A549 (cell line): ENCODE measurements around the gene NAV2. TPM values are rescaled to one million over a fixed set of nuclear protein-coding genes. Genes with fewer than 3 reads are reported as not detected.

Source experiments
- ATAC-seq, 2 experiments: fragments of 200-7000 bp in 1 of 2; fragments of >200 bp in 1 of 2; cut with Nextera tagmentation in 1 of 2; cut with Tn5 transposase in 1 of 2; 3 replicates each; pipeline versions ENCODE4 v1.8.0 to v1.9.1; 2018 to 2020; ENCODE audit warnings: mild to moderate bottlenecking in 1 of 2, moderate library complexity in 1 of 2
- CTCF ChIA-PET: fragments of 300-600 bp; sonication (Branson Sonifier 250); formaldehyde crosslinking; extraction: SDS; loops from one replicate; lab custom pipeline; 2021; ENCODE audit warnings: antibody characterized with exemption, inconsistent platforms; lab: Yijun Ruan, JAX
- POLR2A ChIA-PET: fragments of 350-600 bp; formaldehyde crosslinking; extraction: SDS; loops from one replicate; lab custom pipeline; 2021; ENCODE audit warnings: antibody characterized with exemption, inconsistent platforms; lab: Yijun Ruan, JAX
- DNase-seq, 2 experiments: peaks; one replicate each; pipeline versions ENCODE4 v3.0.0 to v3.0.0-alpha.2; 2011 to 2016; ENCODE audit warnings: low read depth in 1 of 2, low spot score in 1 of 2
- FAIRE-seq: peaks from 2 replicates; lab custom pipeline; 2011; peaks lifted over from hg19 to GRCh38; lab: Jason Lieb, UNC
- H3K27ac ChIP-seq, 2 experiments: fragments of >200 bp; sonication (Bioruptor Twin); formaldehyde crosslinking; 3 replicates each; pipeline ENCODE4 v1.5.1; 2016 to 2017
- H3K4me1 ChIP-seq: fragments of >200 bp; sonication (Bioruptor Twin); formaldehyde crosslinking; 3 replicates; pipeline ENCODE4 v1.6.1; 2016
- H3K4me2 ChIP-seq: fragments of >200 bp; sonication (Bioruptor Twin); formaldehyde crosslinking; 3 replicates; pipeline ENCODE4 v1.6.1; 2016
- H3K4me3 ChIP-seq: fragments of >200 bp; sonication (Bioruptor Twin); formaldehyde crosslinking; 3 replicates; pipeline ENCODE4 v1.5.1; 2016
- H3K9me3 ChIP-seq: fragments of >200 bp; sonication (Bioruptor Twin); formaldehyde crosslinking; 3 replicates; pipeline ENCODE4 v1.6.1; 2016
- BHLHE40 ChIP-seq: IDR thresholded peaks from 2 replicates; pipeline ENCODE4 v1.6.1; 2012; ENCODE audit warnings: low read depth, low read length, inconsistent platforms
- CEBPB ChIP-seq, 2 experiments: fragments of >200 bp in 1 of 2; sonication (Bioruptor Twin) in 1 of 2; formaldehyde crosslinking in 1 of 2; IDR thresholded peaks; 2 replicates each; pipeline ENCODE4 v1.6.1; 2012 to 2016
- CHD2 ChIP-seq: fragments of 150-350 bp; IDR thresholded peaks from 2 replicates; pipeline ENCODE4 v1.6.1; 2014; ENCODE audit warnings: low read length; ENCODE audit not compliant: partially characterized antibody
- ESRRA ChIP-seq: fragments of 150-350 bp; IDR thresholded peaks from 2 replicates; pipeline ENCODE4 v1.6.1; 2014; ENCODE audit warnings: mild to moderate bottlenecking, low read length, borderline replicate concordance
- FOSB ChIP-seq: fragments of 250-450 bp; sonication (Bioruptor Pico); IDR thresholded peaks from 2 replicates; pipeline ENCODE4 v1.5.0; 2020; ENCODE audit warnings: mild to moderate bottlenecking, moderate library complexity
- FOSL2 ChIP-seq, 2 experiments: fragments of 450-650 bp in 1 of 2; fragments of >200 bp in 1 of 2; sonication (Bioruptor Twin) in 1 of 2; formaldehyde crosslinking; IDR thresholded peaks; 2 replicates each; pipeline versions ENCODE4 v1.5.0 to v1.6.1; 2016 to 2020; ENCODE audit warnings: mild to moderate bottlenecking in 1 of 2, moderate library complexity in 1 of 2
- GATA3 ChIP-seq: IDR thresholded peaks from 2 replicates; pipeline ENCODE4 v1.6.1; 2012; ENCODE audit warnings: borderline replicate concordance
- HEYL ChIP-seq: fragments of 250-450 bp; sonication (Bioruptor Pico); IDR thresholded peaks from 2 replicates; pipeline ENCODE4 v1.8.0; 2021; ENCODE audit warnings: mild to moderate bottlenecking, moderate library complexity
- JUN ChIP-seq, 2 experiments: fragments of >200 bp; sonication (Bioruptor Twin); formaldehyde crosslinking; IDR thresholded peaks; 2 replicates in 1 of 2; 3 replicates in 1 of 2; pipeline ENCODE4 v1.6.1; 2016 to 2017
- JUNB ChIP-seq: fragments of >200 bp; sonication (Bioruptor Twin); formaldehyde crosslinking; IDR thresholded peaks from 2 replicates; pipeline ENCODE4 v1.6.1; 2016
- KDM5A ChIP-seq: fragments of 200-600 bp; sonication (generic); IDR thresholded peaks from 2 replicates; pipeline ENCODE4 v1.6.1; 2016; ENCODE audit warnings: antibody characterized with exemption, mild to moderate bottlenecking
- MAFK ChIP-seq: fragments of 450-650 bp; IDR thresholded peaks from 2 replicates; pipeline ENCODE4 v1.6.1; 2014; ENCODE audit not compliant: partially characterized antibody
- MYC ChIP-seq: IDR thresholded peaks from 2 replicates; pipeline ENCODE4 v1.6.1; 2012; ENCODE audit warnings: mild to moderate bottlenecking, inconsistent platforms, low read length, improper control_type of control experiment, borderline replicate concordance
- NR3C1 ChIP-seq: fragments of >200 bp; sonication (Bioruptor Twin); formaldehyde crosslinking; IDR thresholded peaks from 3 replicates; pipeline ENCODE4 v1.6.1; 2017
- POLR2A ChIP-seq: IDR thresholded peaks from 2 replicates; pipeline ENCODE4 v1.6.1; 2012; ENCODE audit warnings: mild to moderate bottlenecking, low read length
- RAD21 ChIP-seq, 2 experiments: fragments of >200 bp in 1 of 2; sonication (Bioruptor Twin) in 1 of 2; formaldehyde crosslinking in 1 of 2; IDR thresholded peaks in 1 of 2; conservative IDR thresholded peaks in 1 of 2; 2 replicates in 1 of 2; 3 replicates in 1 of 2; pipeline ENCODE4 v1.6.1; 2012 to 2018; ENCODE audit warnings: inconsistent platforms in 1 of 2
- SMC3 ChIP-seq: fragments of >200 bp; sonication (Bioruptor Twin); formaldehyde crosslinking; IDR thresholded peaks from 3 replicates; pipeline ENCODE4 v1.6.1; 2018; ENCODE audit warnings: inconsistent platforms
- ZFP36 ChIP-seq: fragments of 450-650 bp; IDR thresholded peaks from 2 replicates; pipeline ENCODE4 v1.6.1; 2014; ENCODE audit warnings: borderline replicate concordance; ENCODE audit not compliant: partially characterized antibody
- ZNF302 ChIP-seq: fragments of 250-450 bp; sonication (Bioruptor Pico); IDR thresholded peaks from 2 replicates; pipeline ENCODE4 v1.9.0; 2021; ENCODE audit warnings: inconsistent platforms, mild to moderate bottlenecking, moderate library complexity
- WGBS: methylation state at CpG from one replicate; pipeline ENCODE4 v1.1.6; 2017; ENCODE audit errors: missing lambda C conversion rate; 5-methylcytosine and 5-hydroxymethylcytosine counted together
- polyA plus RNA-seq, 4 experiments: library from polyadenylated mRNA; depleted of rRNA in 3 of 4; stranded (reverse); fragments of >200 nt; fragmentation: RNase III in 1 of 4; extraction: RNeasy Plus Mini Kit Qiagen cat#74134 plus additional on column Dnase treatment in 1 of 4; gene quantifications; 2 replicates in 3 of 4; 3 replicates in 1 of 4; pipeline ENCODE4 v1.2.3, GENCODE V29; 2011 to 2017
- TF ChIP-seq, protein P1 (sequence below): fragments of 250-450 bp; sonication (Bioruptor Pico); IDR thresholded peaks from 2 replicates; pipeline ENCODE4 v1.5.0; 2021; ENCODE audit warnings: mild to moderate bottlenecking, moderate library complexity, borderline replicate concordance
- TF ChIP-seq, protein P2 (sequence below): IDR thresholded peaks from 2 replicates; pipeline ENCODE4 v1.6.1; 2012
- TF ChIP-seq, protein P3 (sequence below): IDR thresholded peaks from 2 replicates; pipeline ENCODE4 v1.6.1; 2012
- TF ChIP-seq, protein P4 (sequence below): fragments of >200 bp; sonication (Bioruptor Twin); formaldehyde crosslinking; IDR thresholded peaks from 3 replicates; pipeline ENCODE4 v1.5.1; 2016
- TF ChIP-seq, protein P5 (sequence below): IDR thresholded peaks from 2 replicates; pipeline ENCODE4 v1.6.1; 2012; ENCODE audit warnings: low read depth, borderline replicate concordance
- TF ChIP-seq, protein P6 (sequence below): fragments of >200 bp; sonication (Bioruptor Twin); formaldehyde crosslinking; IDR thresholded peaks from 2 replicates; pipeline ENCODE4 v1.6.1; 2016
- TF ChIP-seq, protein P7 (sequence below): fragments of 150-350 bp; IDR thresholded peaks from 2 replicates; pipeline ENCODE4 v1.6.1; 2014; ENCODE audit warnings: low read depth, mild to moderate bottlenecking, low read length

The NAV2 gene
- polyA plus RNA-seq, 2 of the 4 experiments (the other 2 are of a cell fraction): 4.9 to 19.8 TPM

DNA sequence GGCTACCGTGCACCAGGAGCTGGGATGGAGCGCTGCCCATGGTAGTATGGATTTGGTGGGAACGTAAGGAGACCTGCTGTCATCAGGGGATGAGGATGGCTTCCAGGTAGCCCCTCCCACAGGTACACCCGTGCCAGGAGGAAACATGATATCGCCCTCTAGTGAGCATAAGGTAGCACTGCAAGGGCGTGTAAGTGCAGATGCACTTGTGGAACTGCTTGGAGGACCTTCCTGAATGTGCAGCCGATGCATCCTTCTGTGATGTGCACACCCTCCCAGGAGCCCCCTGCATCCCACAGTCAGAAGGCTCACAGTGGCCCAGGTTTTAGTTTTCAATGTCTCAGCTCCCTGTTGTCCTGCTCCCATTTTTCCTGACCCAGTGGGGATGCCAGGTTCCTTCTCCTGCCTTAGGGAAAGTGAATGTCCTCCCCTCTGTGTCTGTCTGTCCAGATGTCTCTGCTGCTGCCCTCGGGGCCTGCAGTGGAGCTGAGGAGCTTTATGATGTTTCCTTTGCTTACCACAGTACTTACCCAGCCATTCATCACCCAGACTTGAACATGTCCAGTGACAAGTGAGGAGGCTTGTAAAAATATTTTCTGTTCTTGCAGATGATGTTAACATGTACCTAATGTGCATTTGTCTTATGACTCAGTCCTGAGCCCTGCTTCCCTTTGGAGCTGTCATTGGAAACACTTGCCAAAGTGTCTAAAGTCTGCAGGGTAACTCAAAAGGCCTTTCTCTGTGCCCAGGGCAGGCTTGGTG is 398.5 kb downstream of the NAV2 start:
- ATAC-seq (peak; percentile 56 to 78), DNase-seq (peak; percentile 70 to 85), FAIRE-seq (no peak)
- peak overlapping the region; percentile 98 for H3K27ac ChIP-seq
- H3K9me3 ChIP-seq: no peaks in the 10 kb centered on the region
- H3K4me3 ChIP-seq: no peak overlapping the region
- H3K4me1 ChIP-seq: peaks cover 42% of the 10 kb centered on the region
- WGBS: 6% methylated on average over 8 of the region's 8 CpGs
- no peak for TF ChIP-seq KDM5A
- TF ChIP-seq, protein P1, sequence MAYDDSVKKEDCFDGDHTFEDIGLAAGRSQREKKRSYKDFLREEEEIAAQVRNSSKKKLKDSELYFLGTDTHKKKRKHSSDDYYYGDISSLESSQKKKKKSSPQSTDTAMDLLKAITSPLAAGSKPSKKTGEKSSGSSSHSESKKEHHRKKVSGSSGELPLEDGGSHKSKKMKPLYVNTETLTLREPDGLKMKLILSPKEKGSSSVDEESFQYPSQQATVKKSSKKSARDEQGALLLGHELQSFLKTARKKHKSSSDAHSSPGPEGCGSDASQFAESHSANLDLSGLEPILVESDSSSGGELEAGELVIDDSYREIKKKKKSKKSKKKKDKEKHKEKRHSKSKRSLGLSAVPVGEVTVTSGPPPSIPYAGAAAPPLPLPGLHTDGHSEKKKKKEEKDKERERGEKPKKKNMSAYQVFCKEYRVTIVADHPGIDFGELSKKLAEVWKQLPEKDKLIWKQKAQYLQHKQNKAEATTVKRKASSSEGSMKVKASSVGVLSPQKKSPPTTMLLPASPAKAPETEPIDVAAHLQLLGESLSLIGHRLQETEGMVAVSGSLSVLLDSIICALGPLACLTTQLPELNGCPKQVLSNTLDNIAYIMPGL: no peak
- TF ChIP-seq, protein P2, sequence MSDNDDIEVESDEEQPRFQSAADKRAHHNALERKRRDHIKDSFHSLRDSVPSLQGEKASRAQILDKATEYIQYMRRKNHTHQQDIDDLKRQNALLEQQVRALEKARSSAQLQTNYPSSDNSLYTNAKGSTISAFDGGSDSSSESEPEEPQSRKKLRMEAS: peak; percentile 29
- TF ChIP-seq CHD2: no peak
- peak; percentile 73 to 81 for TF ChIP-seq RAD21 (conservative IDR thresholded peaks at IDR 0.05 in 1 of 2, IDR thresholded peaks at IDR 0.05 in 1 of 2)
- peak in 1 of 2 experiments; percentile 31; a peak in 1 of 4 replicates for TF ChIP-seq CEBPB (IDR thresholded peaks at IDR 0.05)
- peak; percentile 80; the same call in 1 of the 2 replicates for TF ChIP-seq GATA3
- peak; percentile 77 for TF ChIP-seq SMC3
- TF ChIP-seq, protein P3, sequence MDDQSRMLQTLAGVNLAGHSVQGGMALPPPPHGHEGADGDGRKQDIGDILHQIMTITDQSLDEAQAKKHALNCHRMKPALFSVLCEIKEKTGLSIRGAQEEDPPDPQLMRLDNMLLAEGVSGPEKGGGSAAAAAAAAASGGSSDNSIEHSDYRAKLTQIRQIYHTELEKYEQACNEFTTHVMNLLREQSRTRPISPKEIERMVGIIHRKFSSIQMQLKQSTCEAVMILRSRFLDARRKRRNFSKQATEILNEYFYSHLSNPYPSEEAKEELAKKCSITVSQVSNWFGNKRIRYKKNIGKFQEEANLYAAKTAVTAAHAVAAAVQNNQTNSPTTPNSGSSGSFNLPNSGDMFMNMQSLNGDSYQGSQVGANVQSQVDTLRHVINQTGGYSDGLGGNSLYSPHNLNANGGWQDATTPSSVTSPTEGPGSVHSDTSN: 0 out of 2 replicates have a peak, but pooled peaks have one; percentile 41
- TF ChIP-seq, protein P4, sequence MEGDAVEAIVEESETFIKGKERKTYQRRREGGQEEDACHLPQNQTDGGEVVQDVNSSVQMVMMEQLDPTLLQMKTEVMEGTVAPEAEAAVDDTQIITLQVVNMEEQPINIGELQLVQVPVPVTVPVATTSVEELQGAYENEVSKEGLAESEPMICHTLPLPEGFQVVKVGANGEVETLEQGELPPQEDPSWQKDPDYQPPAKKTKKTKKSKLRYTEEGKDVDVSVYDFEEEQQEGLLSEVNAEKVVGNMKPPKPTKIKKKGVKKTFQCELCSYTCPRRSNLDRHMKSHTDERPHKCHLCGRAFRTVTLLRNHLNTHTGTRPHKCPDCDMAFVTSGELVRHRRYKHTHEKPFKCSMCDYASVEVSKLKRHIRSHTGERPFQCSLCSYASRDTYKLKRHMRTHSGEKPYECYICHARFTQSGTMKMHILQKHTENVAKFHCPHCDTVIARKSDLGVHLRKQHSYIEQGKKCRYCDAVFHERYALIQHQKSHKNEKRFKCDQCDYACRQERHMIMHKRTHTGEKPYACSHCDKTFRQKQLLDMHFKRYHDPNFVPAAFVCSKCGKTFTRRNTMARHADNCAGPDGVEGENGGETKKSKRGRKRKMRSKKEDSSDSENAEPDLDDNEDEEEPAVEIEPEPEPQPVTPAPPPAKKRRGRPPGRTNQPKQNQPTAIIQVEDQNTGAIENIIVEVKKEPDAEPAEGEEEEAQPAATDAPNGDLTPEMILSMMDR: peak; percentile 83
- TF ChIP-seq JUN (IDR thresholded peaks at IDR 0.05): peak in 1 of 2 experiments; percentile 23; a peak in 2 of 5 replicates
- TF ChIP-seq JUNB: peak; percentile 49; the same call in 1 of the 2 replicates
- TF ChIP-seq FOSL2 (IDR thresholded peaks at IDR 0.05): 0 out of 2 replicates have a peak, but pooled peaks have one; percentile 37
- no peak for TF ChIP-seq FOSL2 (CRISPR knock-in tag; IDR thresholded peaks at IDR 0.05)
- ChIA-PET CTCF (interaction anchor here (0.7 to 11.7 kb wide), 39 partner anchors 8 to 239 kb away, joined by 3 to 150 read pairs (median 6); no protein-coding TSS in a partner anchor), POLR2A (interaction anchor here (0.7 to 2.3 kb wide), 5 partner anchors 17 to 159 kb away, joined by 3 to 15 read pairs (median 5); no protein-coding TSS in a partner anchor)
- H3K4me2 ChIP-seq: peak overlapping the region; percentile 74

DNA sequence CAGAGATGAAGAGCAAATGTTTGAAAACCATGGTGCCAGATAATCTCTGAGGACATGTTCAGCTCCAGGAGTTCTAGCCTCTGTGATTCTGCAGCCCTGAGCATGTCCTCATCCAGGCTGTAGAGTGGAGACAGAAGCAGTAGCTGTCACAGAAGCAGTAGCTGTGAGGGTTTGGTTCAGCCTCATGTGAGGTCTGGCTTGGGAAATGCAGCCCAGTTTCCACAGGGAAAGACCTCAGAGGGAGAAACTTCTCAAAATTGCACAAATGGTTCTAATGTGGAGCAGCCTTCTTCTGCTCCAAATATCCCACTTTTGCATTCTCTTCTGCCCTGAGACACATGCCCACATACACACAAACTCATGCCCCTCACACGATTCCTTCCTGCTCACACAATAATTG is 399.2 kb downstream of the NAV2 start:
- peaks cover 42% of the 10 kb centered on the region for H3K4me1 ChIP-seq
- ChIA-PET POLR2A (interaction anchor here (1.0 to 2.3 kb wide), 4 partner anchors 17 to 160 kb away, joined by 3 to 15 read pairs (median 7); no protein-coding TSS in a partner anchor), CTCF (interaction anchor here (0.7 to 11.7 kb wide), 32 partner anchors 9 to 239 kb away, joined by 3 to 150 read pairs (median 6); no protein-coding TSS in a partner anchor)
- TF ChIP-seq, protein P5, sequence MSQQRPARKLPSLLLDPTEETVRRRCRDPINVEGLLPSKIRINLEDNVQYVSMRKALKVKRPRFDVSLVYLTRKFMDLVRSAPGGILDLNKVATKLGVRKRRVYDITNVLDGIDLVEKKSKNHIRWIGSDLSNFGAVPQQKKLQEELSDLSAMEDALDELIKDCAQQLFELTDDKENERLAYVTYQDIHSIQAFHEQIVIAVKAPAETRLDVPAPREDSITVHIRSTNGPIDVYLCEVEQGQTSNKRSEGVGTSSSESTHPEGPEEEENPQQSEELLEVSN: no peak
- no peak for TF ChIP-seq MYC
- no peak for TF ChIP-seq POLR2A
- TF ChIP-seq NR3C1: no peak
- TF ChIP-seq FOSB (CRISPR knock-in tag): no peak
- TF ChIP-seq, protein P3: no peak
- TF ChIP-seq, protein P6, sequence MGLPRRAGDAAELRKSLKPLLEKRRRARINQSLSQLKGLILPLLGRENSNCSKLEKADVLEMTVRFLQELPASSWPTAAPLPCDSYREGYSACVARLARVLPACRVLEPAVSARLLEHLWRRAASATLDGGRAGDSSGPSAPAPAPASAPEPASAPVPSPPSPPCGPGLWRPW: no peak
- no peak for TF ChIP-seq MAFK
- no peak for TF ChIP-seq HEYL
- TF ChIP-seq CEBPB (IDR thresholded peaks at IDR 0.05): no peak
- no peak for TF ChIP-seq BHLHE40
- no peak for TF ChIP-seq JUNB
- TF ChIP-seq, protein P7, sequence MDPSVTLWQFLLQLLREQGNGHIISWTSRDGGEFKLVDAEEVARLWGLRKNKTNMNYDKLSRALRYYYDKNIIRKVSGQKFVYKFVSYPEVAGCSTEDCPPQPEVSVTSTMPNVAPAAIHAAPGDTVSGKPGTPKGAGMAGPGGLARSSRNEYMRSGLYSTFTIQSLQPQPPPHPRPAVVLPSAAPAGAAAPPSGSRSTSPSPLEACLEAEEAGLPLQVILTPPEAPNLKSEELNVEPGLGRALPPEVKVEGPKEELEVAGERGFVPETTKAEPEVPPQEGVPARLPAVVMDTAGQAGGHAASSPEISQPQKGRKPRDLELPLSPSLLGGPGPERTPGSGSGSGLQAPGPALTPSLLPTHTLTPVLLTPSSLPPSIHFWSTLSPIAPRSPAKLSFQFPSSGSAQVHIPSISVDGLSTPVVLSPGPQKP: no peak
- TF ChIP-seq ESRRA: no peak
- no peak for TF ChIP-seq ZFP36
- TF ChIP-seq ZNF302 (CRISPR knock-in tag): no peak
- H3K27ac ChIP-seq: peak overlapping the region; percentile 98
- 12% methylated on average over 1 of the region's 1 CpG for WGBS
- H3K4me2 ChIP-seq: peak overlapping the region; percentile 74
- no peak for FAIRE-seq
- no peaks in the 10 kb centered on the region for H3K9me3 ChIP-seq
- ATAC-seq: peak; percentile 11 to 20
- no peak overlapping the region for H3K4me3 ChIP-seq
- no peak for DNase-seq
